Measurements from ENCODE around the gene NAV2.

DNA sequence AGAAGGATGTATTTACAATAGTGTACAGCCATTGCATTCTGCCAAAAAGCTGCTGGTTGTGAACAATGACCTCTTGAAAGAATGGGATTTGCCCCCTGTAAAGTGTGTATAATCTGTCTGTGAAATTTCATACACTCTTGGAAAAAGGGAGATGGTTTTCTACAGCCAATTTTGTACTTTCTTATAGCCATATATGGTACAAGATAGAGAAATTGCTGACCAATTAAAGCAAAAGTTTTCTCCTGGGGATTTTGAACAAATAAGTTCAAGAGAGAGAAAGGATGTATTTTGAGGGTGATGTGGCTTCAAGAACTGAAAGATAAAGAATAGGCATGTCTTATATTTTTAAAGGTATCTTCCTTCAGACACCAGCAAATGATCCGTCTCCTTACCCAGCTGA is 211.0 kb downstream of the NAV2 start:
- TF ChIP-seq POLR2A (IDR thresholded peaks at IDR 0.05) = no peak
- TF ChIP-seq CTCF (IDR thresholded peaks at IDR 0.05) = no peak
